ENCODE data around the gene DAZAP1. TPM values are rescaled to one million over a fixed set of nuclear protein-coding genes. Genes with fewer than 3 reads are reported as not detected.

Gene DAZAP1
- total RNA-seq, 2 experiments from 2014 or later, result 128 to 133 TPM

GRCh38 chr19:1473085-1473851 lies 65.9 kb downstream of the DAZAP1 start:
- ChIA-PET CTCF (no interaction called here), POLR2A (interaction anchor here (0.7 to 1.5 kb wide), 2 partner anchors 15 to 204 kb away, joined by 3 to 4 read pairs; partner anchors contain the start of gene CIRBP)
- Histone ChIP-seq H3K4me3 (ENCODE audit: low read length) (no peak overlapping the region), H3K4me1 (ENCODE audit: insufficient read depth, low read length) (peaks cover 48% of the 10 kb centered on the region), H3K27me3 (ENCODE audit: control insufficient read depth in 1 of 2, insufficient read depth in 2 of 2, low read length in 2 of 2) (peaks cover 7 to 8% of the 10 kb centered on the region in 2 experiments), H3K27ac (ENCODE audit: low read depth in 1 of 2, low read length in 2 of 2) (no peak overlapping the region), H3K9me3 (ENCODE audit: control insufficient read depth in 1 of 2, insufficient read depth in 1 of 2, low read length in 2 of 2) (peaks cover 0 to 6% of the 10 kb centered on the region in 2 experiments), H3K36me3 (ENCODE audit: insufficient read depth, low read length) (peaks cover 14% of the 10 kb centered on the region)
- intact Hi-C loops (cut with DNase I, micrococcal nuclease), result loop anchor here in 1 of 2 experiments (10.0 kb wide), 1 partner anchor 198 kb away; the partner anchor contains the start of gene FAM174C
- ATAC-seq (ENCODE audit: poor library complexity), result no peak
- Mint-ChIP-seq H3K9me3 (no peaks in the 10 kb centered on the region), H3K36me3 (ENCODE audit: low read depth) (peaks cover 5% of the 10 kb centered on the region), H3K27me3 (no peaks in the 10 kb centered on the region), H3K4me3 (peak overlapping the region; percentile 59), H3K4me1 (ENCODE audit: low read depth) (peaks cover 23% of the 10 kb centered on the region), H3K27ac (no peak overlapping the region)
- TF ChIP-seq CTCF (IDR thresholded peaks at IDR 0.05), result no peak
- DNase-seq, result no peak

GRCh38 chr19:1474011-1474764 lies 66.8 kb downstream of the DAZAP1 start:
- ATAC-seq (ENCODE audit: poor library complexity) (no peak), DNase-seq (no peak)
- POLR2A ChIA-PET, result no interaction called here
- peaks cover 50% of the 10 kb centered on the region for H3K4me1 ChIP-seq (ENCODE audit: insufficient read depth, low read length)
- peaks cover 14% of the 10 kb centered on the region for H3K36me3 ChIP-seq (ENCODE audit: insufficient read depth, low read length)
- Mint-ChIP-seq H3K36me3 (ENCODE audit: low read depth) (peaks cover 9% of the 10 kb centered on the region), H3K27me3 (no peaks in the 10 kb centered on the region), H3K9me3 (no peaks in the 10 kb centered on the region), H3K4me3 (peak overlapping the region; percentile 20), H3K27ac (no peak overlapping the region), H3K4me1 (ENCODE audit: low read depth) (peaks cover 28% of the 10 kb centered on the region)
- no peak for TF ChIP-seq CTCF (IDR thresholded peaks at IDR 0.05)
- no peak overlapping the region for H3K4me3 ChIP-seq (ENCODE audit: low read length)
- no peak overlapping the region for H3K27ac ChIP-seq (ENCODE audit: low read depth in 1 of 2, low read length in 2 of 2)
- peaks cover 0 to 5% of the 10 kb centered on the region in 2 experiments for H3K9me3 ChIP-seq (ENCODE audit: control insufficient read depth in 1 of 2, insufficient read depth in 1 of 2, low read length in 2 of 2)
- intact Hi-C loops (cut with DNase I, micrococcal nuclease), result loop anchor here in 1 of 2 experiments (10.0 kb wide), 1 partner anchor 199 kb away; the partner anchor contains the start of gene FAM174C
- CTCF ChIA-PET, result no interaction called here
- H3K27me3 ChIP-seq (ENCODE audit: control insufficient read depth in 1 of 2, insufficient read depth in 2 of 2, low read length in 2 of 2), result peaks cover 4 to 5% of the 10 kb centered on the region in 2 experiments

- Mint-ChIP-seq H3K9me3 (no peaks in the 10 kb centered on the region), H3K4me3 (peak overlapping the region; percentile 20), H3K36me3 (ENCODE audit: low read depth) (peaks cover 11% of the 10 kb centered on the region), H3K27me3 (no peaks in the 10 kb centered on the region), H3K27ac (no peak overlapping the region), H3K4me1 (ENCODE audit: low read depth) (peaks cover 30% of the 10 kb centered on the region)
- H3K4me1 ChIP-seq (ENCODE audit: insufficient read depth, low read length), result peaks cover 54% of the 10 kb centered on the region
- H3K27ac ChIP-seq (ENCODE audit: low read depth in 1 of 2, low read length in 2 of 2), result no peak overlapping the region
- DNase-seq, result peak in 1 of 14 experiments; percentile 32
- peaks cover 14% of the 10 kb centered on the region for H3K36me3 ChIP-seq (ENCODE audit: insufficient read depth, low read length)
- no peak for ATAC-seq (ENCODE audit: poor library complexity)
- POLR2A ChIA-PET, result interaction anchor here (0.7 kb wide), 1 partner anchor 131 kb away, joined by 3 read pairs; no protein-coding TSS in a partner anchor
- CTCF ChIA-PET, result no interaction called here
- no peak overlapping the region for H3K4me3 ChIP-seq (ENCODE audit: low read length)
- intact Hi-C loops (cut with DNase I, micrococcal nuclease), result loop anchor here in 1 of 2 experiments (5.0 to 10.0 kb wide), 2 partner anchors 37 to 200 kb away; partner anchors contain the start of genes ADAMTSL5 and FAM174C
- peaks cover 0 to 5% of the 10 kb centered on the region in 2 experiments for H3K9me3 ChIP-seq (ENCODE audit: control insufficient read depth in 1 of 2, insufficient read depth in 1 of 2, low read length in 2 of 2)
- peaks cover 4 to 5% of the 10 kb centered on the region in 2 experiments for H3K27me3 ChIP-seq (ENCODE audit: control insufficient read depth in 1 of 2, insufficient read depth in 2 of 2, low read length in 2 of 2)
- no peak for TF ChIP-seq CTCF (IDR thresholded peaks at IDR 0.05)
Measured at GRCh38 chr19:1474765-1475351, 67.5 kb downstream of the DAZAP1 start.

All from CD4-positive, alpha-beta T cell (primary cell).